Activated T-helper 1 cell treated with anti-CD3 and anti-CD28 coated beads, Interleukin-12 subunit alpha, Interleukin-12 subunit beta, Interleukin-2, Interleukin-4 antibody, amounts not matched to agents 30 ng/mL and 10 ng/mL and 1 ng/mL, durations not matched to agents 14 hours and 24 hours and 36 hours (primary cell): ENCODE data around the gene SLC13A4. TPM values are rescaled to one million over a fixed set of nuclear protein-coding genes. Genes with fewer than 3 reads are reported as not detected.
"Not testable (repeated sequence)": the region's sequence is repeated elsewhere in the genome, so short reads cannot be mapped to it uniquely, and the experiment has no call there.

Experiments used
- DNase-seq: peaks from one replicate; pipeline ENCODE4 v3.0.0; 2021; ENCODE audit warnings: low spot score
- H3K27ac Mint-ChIP-seq: one replicate; pipeline ENCODE4 v1.8.0; 2021; ENCODE audit warnings: mild to moderate bottlenecking, mixed read lengths
- H3K27me3 Mint-ChIP-seq: one replicate; pipeline ENCODE4 v1.8.0; 2022; ENCODE audit warnings: mild to moderate bottlenecking, moderate library complexity, mixed read lengths; ENCODE audit not compliant: insufficient read depth
- H3K36me3 Mint-ChIP-seq: one replicate; pipeline ENCODE4 v1.8.0; 2021; ENCODE audit warnings: low read depth, mixed read lengths
- H3K4me1 Mint-ChIP-seq: one replicate; pipeline ENCODE4 v1.8.0; 2021; ENCODE audit warnings: low read depth, mixed read lengths
- H3K4me3 Mint-ChIP-seq: one replicate; pipeline ENCODE4 v1.8.0; 2021; ENCODE audit warnings: mild to moderate bottlenecking, moderate library complexity, mixed read lengths
- H3K9me3 Mint-ChIP-seq: one replicate; pipeline ENCODE4 v1.8.0; 2021; ENCODE audit warnings: mixed read lengths
- intact Hi-C: fragments of 100-400 bp; cut with micrococcal nuclease; formaldehyde crosslinking; loops from one replicate; pipeline ENCODE4 v1.15.1; 2024
- total RNA-seq: library from RNA; stranded (reverse); gene quantifications from 2 replicates; pipeline ENCODE4 v1.2.3, GENCODE V29; 2022

Gene SLC13A4, protein sequence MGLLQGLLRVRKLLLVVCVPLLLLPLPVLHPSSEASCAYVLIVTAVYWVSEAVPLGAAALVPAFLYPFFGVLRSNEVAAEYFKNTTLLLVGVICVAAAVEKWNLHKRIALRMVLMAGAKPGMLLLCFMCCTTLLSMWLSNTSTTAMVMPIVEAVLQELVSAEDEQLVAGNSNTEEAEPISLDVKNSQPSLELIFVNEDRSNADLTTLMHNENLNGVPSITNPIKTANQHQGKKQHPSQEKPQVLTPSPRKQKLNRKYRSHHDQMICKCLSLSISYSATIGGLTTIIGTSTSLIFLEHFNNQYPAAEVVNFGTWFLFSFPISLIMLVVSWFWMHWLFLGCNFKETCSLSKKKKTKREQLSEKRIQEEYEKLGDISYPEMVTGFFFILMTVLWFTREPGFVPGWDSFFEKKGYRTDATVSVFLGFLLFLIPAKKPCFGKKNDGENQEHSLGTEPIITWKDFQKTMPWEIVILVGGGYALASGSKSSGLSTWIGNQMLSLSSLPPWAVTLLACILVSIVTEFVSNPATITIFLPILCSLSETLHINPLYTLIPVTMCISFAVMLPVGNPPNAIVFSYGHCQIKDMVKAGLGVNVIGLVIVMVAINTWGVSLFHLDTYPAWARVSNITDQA
- total RNA-seq = not detected in 2 replicates

DNA sequence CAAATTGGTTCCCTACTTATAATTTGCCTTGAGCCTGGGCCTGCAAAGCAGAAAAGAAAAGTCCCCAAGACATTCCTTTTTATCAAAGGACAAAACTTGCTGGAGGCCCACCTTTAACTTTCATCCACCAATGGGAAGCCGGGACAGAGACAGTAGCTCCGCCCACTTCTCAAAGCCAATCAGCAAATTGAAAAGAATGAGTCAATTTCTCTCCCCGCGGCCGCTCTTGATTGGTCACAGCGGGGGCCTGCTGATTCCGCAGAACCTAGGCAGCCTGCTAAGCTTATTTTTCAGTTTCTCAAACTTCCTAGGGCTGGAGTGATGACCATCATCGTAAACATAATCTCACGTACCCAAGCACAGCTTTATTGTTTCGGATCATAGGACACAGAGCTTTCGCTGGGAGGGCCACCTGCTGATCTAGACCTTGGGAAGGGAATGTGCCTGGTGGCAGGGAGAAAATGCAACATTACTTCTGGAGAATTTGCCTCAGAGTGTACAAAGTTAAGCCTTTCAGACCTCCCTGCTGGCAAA, at the start of gene SLC13A4:
Gene SLC13A4 (minus strand): TSS at position 51 of the 534 bp plus-strand sequence. CDS start 690 bp downstream, outside the sequence.
- Mint-ChIP-seq H3K4me3 (no peak within 1 kb of the TSS), H3K4me1 (no peaks in the 10 kb centered on the region), H3K27me3 (peaks cover 5% of the 10 kb centered on the region), H3K36me3 (no peaks in the 10 kb centered on the region), H3K27ac (no peak within 1 kb of the TSS), H3K9me3 (no peaks in the 10 kb centered on the region)
- DNase-seq = no peak
- intact Hi-C loops = no loop called here

DNA sequence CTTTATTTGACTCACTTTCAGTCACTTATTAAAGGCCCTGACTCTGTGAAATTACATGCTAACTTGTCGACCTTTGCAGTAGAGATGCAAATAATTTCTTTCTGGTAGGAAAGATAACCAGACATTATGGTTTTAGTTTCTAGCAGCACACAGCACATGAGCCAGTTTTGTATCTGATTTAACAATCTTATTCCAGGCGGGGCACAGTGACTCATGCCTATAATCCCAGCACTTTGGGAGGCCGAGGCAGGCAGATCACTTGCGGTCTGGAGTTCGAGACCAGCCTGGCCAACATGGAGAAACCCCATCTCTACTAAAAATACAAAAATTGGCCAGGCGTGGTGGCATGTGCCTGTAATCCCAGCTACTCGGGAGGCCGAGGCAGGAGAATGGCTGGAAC, 47.9 kb upstream of the SLC13A4 start:
- intact Hi-C loops, H3K9me3 Mint-ChIP-seq, H3K4me1 Mint-ChIP-seq, H3K36me3 Mint-ChIP-seq, H3K27ac Mint-ChIP-seq, DNase-seq, H3K4me3 Mint-ChIP-seq: not testable (repeated sequence)
- H3K27me3 Mint-ChIP-seq = peaks cover 10% of the 10 kb centered on the region

DNA sequence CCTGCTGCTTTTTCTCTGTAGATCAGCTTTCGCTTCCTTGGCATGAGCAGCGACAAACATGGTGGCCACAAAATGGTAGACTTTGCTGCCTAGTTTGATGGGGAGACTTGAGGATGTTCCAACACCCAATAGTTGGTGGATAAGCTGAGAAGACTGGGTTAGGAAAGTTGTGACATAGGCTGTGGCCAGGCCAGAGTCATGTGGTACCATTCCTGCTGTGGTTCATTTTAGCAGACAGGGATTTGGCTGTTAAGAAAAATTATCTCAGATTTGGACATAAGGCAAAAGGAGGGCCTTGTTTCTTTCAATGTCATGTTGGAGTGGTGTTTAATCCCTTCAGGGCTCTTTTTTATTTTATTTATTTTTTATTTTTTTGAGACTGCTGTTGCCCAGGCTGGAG, 47.2 kb upstream of the SLC13A4 start:
- DNase-seq = no peak
- Mint-ChIP-seq H3K27ac (no peak overlapping the region), H3K9me3 (no peaks in the 10 kb centered on the region), H3K27me3 (peaks cover 8% of the 10 kb centered on the region), H3K4me1 (no peaks in the 10 kb centered on the region), H3K4me3 (no peak overlapping the region), H3K36me3 (no peaks in the 10 kb centered on the region)
- intact Hi-C loops = no loop called here

DNA sequence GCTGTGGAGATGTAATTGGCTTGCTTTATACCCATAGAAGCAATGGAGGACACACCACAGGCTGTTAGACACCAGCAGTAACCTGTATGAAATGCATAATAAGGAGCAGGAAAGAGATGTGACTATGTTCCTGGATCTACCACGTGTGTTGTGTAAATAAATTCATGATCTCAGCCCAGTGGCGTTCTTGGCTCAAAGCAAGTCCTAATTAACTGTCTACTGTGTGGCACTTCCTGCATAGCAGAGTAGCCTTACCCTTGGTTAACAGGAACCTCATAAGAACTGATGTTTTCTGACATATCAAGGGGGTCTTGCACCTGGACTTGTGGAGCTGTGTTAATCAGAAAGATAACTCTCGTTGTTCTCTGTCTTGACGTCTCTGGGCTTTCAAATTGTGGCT, 46.3 kb upstream of the SLC13A4 start:
- H3K36me3 Mint-ChIP-seq = no peaks in the 10 kb centered on the region
- H3K4me1 Mint-ChIP-seq = no peaks in the 10 kb centered on the region
- H3K4me3 Mint-ChIP-seq = no peak overlapping the region
- intact Hi-C loops = no loop called here
- H3K27ac Mint-ChIP-seq = no peak overlapping the region
- no peak for DNase-seq
- H3K27me3 Mint-ChIP-seq = peaks cover 8% of the 10 kb centered on the region
- no peaks in the 10 kb centered on the region for H3K9me3 Mint-ChIP-seq

DNA sequence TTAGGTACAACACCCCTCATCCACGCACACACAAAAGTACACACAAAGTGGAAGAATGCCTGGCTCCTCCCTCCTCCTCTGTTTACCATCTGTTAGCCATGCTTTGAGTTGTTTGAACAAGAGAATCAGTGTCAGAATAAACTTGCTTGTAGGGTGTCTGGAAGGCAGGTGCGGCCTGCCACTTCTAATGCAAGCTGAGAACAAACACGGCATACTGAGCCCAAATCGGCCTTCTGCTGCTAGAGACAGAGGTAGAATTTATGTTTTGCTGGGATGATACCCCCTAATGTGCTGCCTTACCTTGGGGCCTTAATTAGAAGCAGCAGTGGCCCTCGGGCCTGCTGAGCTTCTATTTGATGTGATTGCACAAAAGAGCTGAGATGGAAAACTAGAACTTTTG, 45.5 kb upstream of the SLC13A4 start:
- Mint-ChIP-seq H3K27me3 (peaks cover 8% of the 10 kb centered on the region), H3K9me3 (no peaks in the 10 kb centered on the region), H3K36me3 (no peaks in the 10 kb centered on the region), H3K4me1 (no peaks in the 10 kb centered on the region), H3K27ac (no peak overlapping the region), H3K4me3 (no peak overlapping the region)
- intact Hi-C loops = no loop called here
- DNase-seq = no peak

DNA sequence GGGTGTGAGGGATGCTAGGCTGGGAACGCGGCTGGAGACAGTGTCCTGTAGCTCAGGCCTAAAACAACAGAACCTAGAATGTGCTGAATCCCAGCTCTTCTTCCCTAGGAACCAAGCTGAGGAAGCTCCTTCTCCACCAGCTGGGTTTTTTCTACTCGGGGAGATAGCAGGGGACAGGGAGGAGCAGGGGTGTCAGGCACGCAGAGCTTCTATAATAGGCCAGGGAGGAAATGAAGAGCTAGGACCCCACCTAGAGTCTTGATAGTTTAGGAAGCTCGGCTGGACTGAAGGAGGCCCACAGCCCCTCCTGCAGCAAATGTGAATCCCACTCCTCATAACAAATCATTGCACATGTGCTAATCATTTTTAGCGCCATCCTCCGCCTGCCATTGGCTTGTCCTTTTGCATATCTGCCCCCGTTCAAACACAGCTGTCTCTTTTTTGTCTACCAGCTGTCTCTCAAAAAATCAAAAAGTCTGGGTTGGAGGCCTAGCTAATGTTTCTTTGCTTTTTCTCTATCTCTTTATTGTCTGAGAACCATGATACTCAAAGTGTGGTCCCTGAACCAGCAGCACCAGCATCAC, 44.7 kb upstream of the SLC13A4 start:
- no peak overlapping the region for H3K27ac Mint-ChIP-seq
- DNase-seq = no peak
- no peaks in the 10 kb centered on the region for H3K4me1 Mint-ChIP-seq
- H3K36me3 Mint-ChIP-seq = no peaks in the 10 kb centered on the region
- intact Hi-C loops = no loop called here
- peaks cover 7% of the 10 kb centered on the region for H3K27me3 Mint-ChIP-seq
- H3K9me3 Mint-ChIP-seq = no peaks in the 10 kb centered on the region
- no peak overlapping the region for H3K4me3 Mint-ChIP-seq

DNA sequence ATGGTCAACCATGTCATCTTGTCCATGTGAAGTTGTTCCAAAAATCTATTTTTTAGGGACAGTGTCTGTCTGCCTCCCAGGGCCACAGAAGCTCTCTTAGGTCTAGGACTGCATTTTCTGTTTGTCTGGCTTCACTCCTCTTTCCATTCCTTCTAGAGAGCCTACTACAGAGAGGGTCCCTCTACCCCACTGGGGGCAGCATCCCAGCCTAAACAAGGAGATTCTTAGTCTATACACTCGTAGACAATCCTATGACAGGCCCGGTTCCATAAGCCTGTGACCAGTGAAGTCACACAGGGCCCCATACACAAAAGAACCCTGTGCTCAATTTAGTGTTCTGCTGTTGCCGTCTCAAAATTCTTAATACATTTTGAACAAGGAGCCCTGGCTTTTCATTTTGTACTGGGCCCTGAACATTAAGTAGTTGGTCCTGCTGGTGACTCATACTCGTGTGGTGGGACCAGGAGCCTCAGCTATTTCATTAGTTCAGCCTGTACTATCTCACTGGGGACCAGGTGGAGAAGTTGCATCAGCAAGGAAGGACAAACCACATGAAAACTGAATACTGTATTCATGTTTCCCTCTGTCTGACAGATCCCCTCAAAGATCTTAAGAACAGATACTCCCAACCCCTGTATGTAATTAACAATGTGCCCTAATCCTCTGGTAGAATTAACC, 44.1 kb upstream of the SLC13A4 start:
- H3K4me3 Mint-ChIP-seq = no peak overlapping the region
- no peaks in the 10 kb centered on the region for H3K9me3 Mint-ChIP-seq
- H3K4me1 Mint-ChIP-seq = no peaks in the 10 kb centered on the region
- DNase-seq = no peak
- intact Hi-C loops = no loop called here
- H3K36me3 Mint-ChIP-seq = no peaks in the 10 kb centered on the region
- no peak overlapping the region for H3K27ac Mint-ChIP-seq
- peaks cover 6% of the 10 kb centered on the region for H3K27me3 Mint-ChIP-seq

DNA sequence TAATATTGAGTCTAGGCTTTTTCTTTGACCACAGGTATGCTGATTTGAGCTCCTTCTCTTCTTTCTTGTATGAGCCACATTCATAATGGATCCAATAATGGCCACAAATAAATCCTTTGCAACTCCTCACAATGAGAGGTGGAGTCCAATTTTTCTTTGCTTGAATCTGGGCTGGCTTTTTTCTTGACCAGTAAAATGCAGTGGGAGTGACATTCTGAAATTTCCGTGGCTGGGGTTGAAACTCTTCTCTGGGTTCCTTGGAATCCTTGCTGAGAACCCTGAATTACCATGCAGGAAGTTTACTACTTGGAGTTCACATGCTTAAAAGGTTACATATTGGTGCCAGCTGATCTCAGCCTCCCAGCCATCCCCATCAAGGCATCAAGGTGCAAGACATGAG, 43.1 kb upstream of the SLC13A4 start:
- intact Hi-C loops = no loop called here
- H3K27me3 Mint-ChIP-seq = peaks cover 5% of the 10 kb centered on the region
- H3K36me3 Mint-ChIP-seq = no peaks in the 10 kb centered on the region
- DNase-seq = no peak
- H3K4me3 Mint-ChIP-seq = no peak overlapping the region
- no peaks in the 10 kb centered on the region for H3K9me3 Mint-ChIP-seq
- no peak overlapping the region for H3K27ac Mint-ChIP-seq
- H3K4me1 Mint-ChIP-seq = no peaks in the 10 kb centered on the region

DNA sequence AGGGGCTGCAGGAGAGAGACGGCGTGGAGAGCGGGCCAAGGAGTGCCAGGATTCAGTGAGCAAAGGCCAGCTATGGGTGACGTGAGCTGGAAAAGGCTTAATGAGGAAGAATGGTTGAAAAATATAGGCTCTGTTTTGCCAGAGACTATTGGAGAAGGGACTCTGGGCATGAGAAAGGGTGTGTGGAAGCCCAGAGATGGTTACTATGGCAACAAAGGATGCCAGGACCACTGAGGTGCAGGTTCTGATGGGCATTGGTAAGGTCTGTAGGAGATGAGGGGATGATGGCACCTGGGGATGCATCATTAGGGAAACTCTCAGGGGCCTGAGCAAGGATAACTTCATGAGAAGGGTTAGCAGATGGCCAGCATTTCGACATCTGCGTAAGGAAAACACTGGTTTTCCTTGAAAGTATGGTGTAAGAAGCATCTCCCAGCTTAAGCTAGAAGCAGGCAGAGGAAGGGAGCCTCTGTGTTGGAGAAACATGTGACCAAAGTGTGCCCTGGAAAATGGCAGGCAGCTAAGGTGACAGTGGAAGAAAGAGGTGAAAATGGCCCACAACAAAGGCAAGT, 42.2 kb upstream of the SLC13A4 start:
- no peak for DNase-seq
- no peaks in the 10 kb centered on the region for H3K9me3 Mint-ChIP-seq
- H3K4me1 Mint-ChIP-seq = no peaks in the 10 kb centered on the region
- no peaks in the 10 kb centered on the region for H3K36me3 Mint-ChIP-seq
- peaks cover 5% of the 10 kb centered on the region for H3K27me3 Mint-ChIP-seq
- intact Hi-C loops = no loop called here
- H3K27ac Mint-ChIP-seq = no peak overlapping the region
- no peak overlapping the region for H3K4me3 Mint-ChIP-seq

DNA sequence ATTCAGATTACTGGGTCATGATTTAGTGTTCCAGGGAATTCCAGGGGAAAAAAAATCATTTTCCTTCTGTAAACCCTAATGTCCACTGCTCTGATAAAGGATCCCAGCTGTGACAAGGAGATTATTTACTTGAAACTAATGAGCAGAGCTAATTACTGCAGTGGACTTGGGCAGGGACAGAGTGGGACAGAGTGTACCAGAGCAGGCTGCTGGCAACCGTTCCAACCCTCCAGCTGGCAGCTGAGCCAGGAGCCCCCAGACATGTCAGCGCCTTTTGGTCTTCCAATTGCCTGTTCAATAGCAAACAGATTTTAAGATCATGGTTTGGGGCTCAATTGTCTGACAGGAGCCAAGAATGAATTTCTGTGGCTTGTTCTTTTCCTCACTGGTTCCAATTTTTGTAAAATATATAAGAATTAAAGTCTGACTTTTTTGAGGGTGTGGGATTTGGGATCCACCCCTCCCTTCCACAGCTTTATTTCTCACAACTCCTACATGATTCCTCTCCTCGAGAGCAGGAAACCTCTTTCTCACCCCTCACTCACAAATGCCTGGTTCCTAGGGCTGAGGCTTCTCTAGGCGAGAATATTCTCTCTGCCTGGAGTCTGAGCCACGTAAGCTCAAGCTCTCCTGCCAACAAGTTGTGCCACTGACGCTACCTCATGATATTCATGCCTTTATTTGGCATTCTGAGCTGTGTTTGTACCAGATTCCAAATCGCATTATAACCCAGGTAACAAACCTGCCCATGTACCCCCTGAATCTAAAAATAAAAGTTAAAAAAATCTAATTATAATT, 41.2 kb upstream of the SLC13A4 start:
- H3K9me3 Mint-ChIP-seq = no peaks in the 10 kb centered on the region
- H3K27ac Mint-ChIP-seq = no peak overlapping the region
- H3K27me3 Mint-ChIP-seq = peaks cover 6% of the 10 kb centered on the region
- DNase-seq = no peak
- intact Hi-C loops = no loop called here
- H3K4me3 Mint-ChIP-seq = no peak overlapping the region
- H3K36me3 Mint-ChIP-seq = no peaks in the 10 kb centered on the region
- H3K4me1 Mint-ChIP-seq = no peaks in the 10 kb centered on the region

DNA sequence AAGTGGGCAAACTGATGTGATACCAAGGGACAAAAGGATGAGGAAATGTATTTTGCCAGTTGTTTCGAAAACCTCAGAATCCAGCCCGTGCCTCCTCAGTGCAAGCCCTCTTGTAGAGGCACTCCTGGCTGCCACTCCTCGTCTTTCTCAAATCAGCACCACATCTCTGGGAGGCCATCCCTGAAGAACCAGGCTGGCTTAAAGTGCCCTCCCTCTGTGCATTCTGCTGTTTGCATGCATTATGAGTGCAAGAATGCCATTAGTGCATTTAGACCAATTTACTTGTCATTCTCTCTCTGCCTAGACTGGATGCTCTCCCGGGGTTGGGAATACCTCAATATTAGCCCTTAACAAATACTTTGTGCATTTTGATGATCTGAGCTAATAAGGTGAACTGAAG, 40.5 kb upstream of the SLC13A4 start:
- H3K9me3 Mint-ChIP-seq = no peaks in the 10 kb centered on the region
- H3K36me3 Mint-ChIP-seq = no peaks in the 10 kb centered on the region
- H3K4me1 Mint-ChIP-seq = no peaks in the 10 kb centered on the region
- no peak overlapping the region for H3K27ac Mint-ChIP-seq
- peaks cover 6% of the 10 kb centered on the region for H3K27me3 Mint-ChIP-seq
- intact Hi-C loops = no loop called here
- DNase-seq = no peak
- H3K4me3 Mint-ChIP-seq = no peak overlapping the region

DNA sequence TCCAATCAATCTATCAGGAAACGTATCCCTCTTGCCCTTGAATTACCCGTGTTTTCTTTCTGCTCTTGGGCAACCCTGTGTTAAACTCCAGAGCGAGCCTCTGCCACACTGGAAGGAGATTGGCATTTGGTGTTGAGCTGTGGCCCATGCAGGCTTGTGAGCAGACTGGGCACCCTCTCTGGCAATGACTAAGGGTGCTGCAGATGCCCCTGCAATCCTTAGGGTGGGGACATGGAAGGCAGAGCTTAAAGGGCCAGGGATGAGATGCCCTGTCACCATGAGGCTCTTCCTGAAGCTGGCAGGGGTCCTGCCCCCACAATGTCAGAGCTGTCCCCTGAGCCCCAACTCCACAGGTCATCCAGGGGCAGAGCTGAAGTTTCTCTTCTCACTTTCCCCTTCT, 40.1 kb upstream of the SLC13A4 start:
- peaks cover 6% of the 10 kb centered on the region for H3K27me3 Mint-ChIP-seq
- intact Hi-C loops = no loop called here
- H3K4me3 Mint-ChIP-seq = no peak overlapping the region
- no peak for DNase-seq
- H3K4me1 Mint-ChIP-seq = no peaks in the 10 kb centered on the region
- H3K36me3 Mint-ChIP-seq = no peaks in the 10 kb centered on the region
- no peaks in the 10 kb centered on the region for H3K9me3 Mint-ChIP-seq
- no peak overlapping the region for H3K27ac Mint-ChIP-seq
